Left renal pelvis (tissue), 4 donors: Measurements from ENCODE around the gene TRAPPC3L. TPM values are rescaled to one million over a fixed set of nuclear protein-coding genes. Genes with fewer than 3 reads are reported as not detected.
"Not testable (repeated sequence)": the region's sequence is repeated elsewhere in the genome, so short reads cannot be mapped to it uniquely, and the experiment has no call there.

ENCODE experiments used
- DNase-seq, 4 donors: peaks; one replicate each; pipeline ENCODE4 v3.0.0-alpha.2; 2013; ENCODE audit warnings: low read depth in 4 of 4, low spot score in 3 of 4
- polyA plus RNA-seq, 4 donors: library from polyadenylated mRNA; unstranded; fragments of 120-200 nt; gene quantifications; one replicate each; pipeline ENCODE4 v1.2.1, GENCODE V29; 2013; ENCODE audit not compliant: insufficient read length in 4 of 4

Gene TRAPPC3L
- polyA plus RNA-seq, 4 donors = 0.14 to 0.60 (median 0.29) TPM

- DNase-seq = no peak
Measured at GRCh38 chr6:116515141-116515540, 30.3 kb downstream of the TRAPPC3L start.

DNA sequence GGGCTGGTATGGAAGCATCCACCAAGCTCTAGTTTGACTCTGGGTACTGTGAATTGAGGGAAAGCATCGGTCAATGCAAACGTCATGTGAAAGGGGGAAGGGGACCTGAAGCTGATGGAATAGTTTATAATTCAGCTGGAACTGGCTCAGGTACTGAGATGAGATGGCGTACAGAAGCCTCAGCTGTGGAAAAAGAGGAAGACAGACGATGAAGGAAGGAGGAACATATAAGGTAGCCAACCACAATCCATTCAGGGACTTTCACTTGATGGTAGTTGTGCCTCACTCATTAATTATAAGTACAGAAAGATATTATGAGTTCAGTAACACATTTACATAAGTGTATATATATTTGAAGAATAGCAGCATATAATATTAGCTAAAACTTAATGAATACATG is 31.4 kb downstream of the TRAPPC3L start:
- no peak for DNase-seq

GRCh38 chr6:116513224-116513875 is 32.1 kb downstream of the TRAPPC3L start:
- no peak for DNase-seq

GRCh38 chr6:116512734-116513133 is 32.8 kb downstream of the TRAPPC3L start:
- no peak for DNase-seq

DNA sequence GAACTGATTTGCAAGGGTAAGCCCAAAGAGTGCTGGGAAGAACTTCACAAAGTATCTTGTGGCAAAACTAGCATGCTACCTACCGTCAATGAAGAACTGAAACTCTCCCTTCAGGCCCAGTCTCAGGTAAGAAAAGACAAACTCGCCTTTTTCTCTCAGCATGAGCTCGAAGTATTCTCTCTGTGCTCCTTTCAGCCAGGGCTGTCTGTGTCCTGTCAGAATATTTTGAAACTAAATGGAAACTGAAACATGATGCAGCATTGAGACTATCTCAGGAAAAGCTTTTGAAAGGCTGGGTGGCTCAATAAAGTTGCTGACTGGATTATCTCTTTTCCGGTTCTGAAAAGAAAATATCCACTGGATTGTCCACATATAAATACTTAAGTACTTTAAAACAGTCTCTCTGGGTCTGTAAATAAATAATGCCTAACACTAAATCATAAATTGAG is 33.3 kb downstream of the TRAPPC3L start:
- no peak for DNase-seq

GRCh38 chr6:116511424-116512110 is 33.9 kb downstream of the TRAPPC3L start, which contains the start of gene CALHM5:
Gene CALHM5, plus strand, starts transcription at chr6:116511639. Its CDS starts 58 bp downstream, at chr6:116511697.
- no peak for DNase-seq

DNA sequence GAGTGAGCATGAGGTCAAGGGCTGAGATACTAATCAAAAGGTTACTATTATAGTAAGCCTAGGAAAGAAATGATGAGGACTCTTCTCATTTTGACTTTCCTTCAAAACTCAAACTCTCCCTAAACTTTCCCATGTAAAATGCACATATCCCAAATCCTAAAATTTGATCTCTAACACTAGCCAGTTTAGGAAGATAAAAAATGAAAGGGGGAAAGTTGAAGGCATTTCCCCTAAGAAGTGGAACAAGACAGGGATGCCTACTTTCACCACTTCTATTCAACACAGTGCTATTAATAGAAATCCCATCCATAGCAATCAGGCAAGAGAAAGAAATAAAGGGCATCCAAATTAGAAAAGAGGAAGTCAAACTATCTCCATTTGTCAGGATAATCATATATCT is 37.0 kb downstream of the TRAPPC3L start:
- no peak for DNase-seq

DNA sequence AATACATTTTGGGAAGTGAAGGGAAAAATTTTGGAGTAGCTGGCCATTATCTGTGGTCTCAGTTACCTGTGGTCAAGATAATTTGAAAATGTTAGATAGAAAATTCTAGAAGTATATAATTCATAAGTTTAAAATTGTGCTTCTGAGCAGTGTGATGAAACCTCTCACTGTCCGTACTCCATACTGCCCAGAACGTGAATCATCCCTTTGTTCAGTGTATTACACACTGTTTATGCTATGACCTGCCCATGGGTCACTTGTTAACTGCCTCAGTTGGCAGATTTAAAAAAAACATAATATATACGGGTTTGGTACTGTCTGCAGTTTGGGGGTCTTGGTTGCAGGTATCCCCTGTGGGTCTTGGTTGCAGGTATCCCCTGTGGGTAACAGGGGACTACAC is 38.2 kb downstream of the TRAPPC3L start:
- DNase-seq = no peak

DNA sequence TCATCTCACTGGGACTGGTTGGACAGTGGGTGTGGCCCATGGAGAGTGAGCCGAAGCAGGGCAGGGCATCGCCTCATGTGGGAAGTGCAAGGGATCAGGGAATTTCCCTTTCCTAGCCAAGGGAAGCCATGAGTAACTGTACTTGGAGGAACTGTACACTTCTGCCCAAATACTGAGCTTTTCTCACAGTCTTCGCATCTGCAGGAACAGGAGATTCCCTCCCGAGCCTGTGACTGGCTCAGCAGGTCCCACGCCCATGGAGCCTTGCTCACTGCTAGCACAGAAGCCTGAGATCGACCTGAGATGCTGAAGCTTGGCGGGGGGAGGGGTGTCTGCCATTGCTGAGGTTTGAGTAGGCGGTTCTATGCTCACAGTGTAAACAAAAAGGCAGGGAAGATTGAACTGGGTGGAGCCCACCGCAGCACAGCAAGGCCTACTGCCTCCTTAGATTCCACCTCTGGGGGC is 44.5 kb downstream of the TRAPPC3L start:
- DNase-seq = no peak

DNA sequence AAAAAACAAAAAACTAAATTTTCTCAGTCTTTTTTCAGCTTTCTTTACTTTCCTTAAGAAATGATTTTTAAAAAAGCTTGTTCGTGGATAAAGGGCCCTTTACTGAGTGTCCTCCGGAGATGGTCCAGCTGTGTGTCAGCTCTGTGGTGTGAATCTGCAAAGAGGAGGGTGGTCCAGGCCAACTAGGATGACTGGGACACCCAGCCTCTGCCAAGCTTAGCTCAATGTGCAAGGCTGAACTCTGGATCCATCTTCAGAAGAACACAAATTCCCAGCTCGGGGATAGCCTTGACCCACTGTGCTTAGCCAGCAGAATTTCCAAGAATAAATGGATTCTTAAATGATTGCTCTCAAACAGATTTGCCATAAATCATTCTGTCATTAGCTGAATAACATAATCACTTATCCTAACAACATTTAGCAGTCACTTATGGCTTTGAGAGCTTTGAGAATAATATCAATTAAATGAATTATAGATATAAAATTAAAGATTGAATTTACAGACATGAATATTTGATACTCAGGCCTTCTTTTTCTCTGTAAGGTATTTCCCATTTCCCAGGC is 48.3 kb downstream of the TRAPPC3L start:
- no peak for DNase-seq

GRCh38 chr6:116495161-116495560 is 50.3 kb downstream of the TRAPPC3L start:
- DNase-seq = not testable (repeated sequence)

- DNase-seq = no peak
Measured at GRCh38 chr6:116492331-116493067, 53.0 kb downstream of the TRAPPC3L start.

DNA sequence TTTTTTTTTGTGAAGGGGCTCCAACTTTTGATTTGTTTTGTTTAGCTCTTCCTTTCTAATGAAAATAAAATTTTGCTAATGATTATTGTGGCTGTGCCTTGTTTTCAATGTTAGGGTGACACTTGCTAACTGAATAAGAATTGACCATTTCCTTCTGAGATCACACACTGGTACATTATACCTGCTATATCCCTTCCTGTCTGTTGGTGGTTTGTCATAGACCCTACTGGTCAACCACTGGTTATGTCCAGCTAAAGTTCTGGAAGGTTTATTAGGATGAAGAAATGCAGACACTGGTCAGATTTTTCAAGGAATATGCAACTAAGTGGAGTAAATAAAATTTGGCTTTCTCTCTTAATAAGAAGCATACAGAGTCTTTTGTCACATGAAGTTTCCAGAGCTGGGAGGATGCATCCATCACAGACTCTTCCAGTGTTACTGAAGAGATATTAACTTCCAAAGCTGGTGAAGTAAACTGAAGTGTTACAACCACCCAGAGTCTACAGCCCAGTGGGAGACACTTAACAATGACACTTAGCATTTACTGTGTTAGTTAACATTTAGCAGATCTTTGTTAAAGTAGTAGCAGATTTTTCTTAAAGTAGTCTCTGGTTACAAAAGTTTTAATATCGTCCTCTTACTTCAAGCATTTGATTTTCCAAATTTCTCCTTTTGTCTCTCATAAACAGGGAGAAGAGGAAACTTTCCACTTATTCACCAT is 53.7 kb downstream of the TRAPPC3L start:
- no peak for DNase-seq

DNA sequence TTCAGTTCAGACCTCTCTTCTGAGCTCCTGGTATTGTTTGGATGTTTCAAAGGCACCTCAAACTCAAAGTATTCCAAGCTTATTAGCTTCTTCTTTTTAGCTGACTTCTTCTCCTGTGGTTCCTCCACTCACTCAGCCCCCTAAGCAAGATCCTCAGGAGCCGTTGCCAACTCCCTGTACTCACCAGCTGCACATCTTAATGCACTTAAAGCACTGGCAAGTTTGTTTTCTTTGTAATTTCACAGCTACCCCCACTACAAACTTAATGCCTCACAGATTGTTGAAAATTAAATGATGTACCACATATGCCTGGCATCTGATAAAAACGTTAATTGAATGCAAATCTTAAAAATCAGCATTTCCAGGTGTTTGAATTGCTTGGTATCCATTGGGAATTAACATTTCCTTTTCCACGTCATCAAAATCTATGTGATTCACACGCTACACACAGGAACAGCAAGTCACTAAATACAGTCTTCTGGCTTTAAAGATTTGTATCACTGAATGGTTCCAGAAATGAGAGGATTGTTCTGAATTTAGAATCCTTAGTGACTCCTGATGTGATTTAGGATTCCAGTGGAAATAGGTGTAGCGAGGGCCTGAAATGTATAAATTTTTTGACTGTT is 59.8 kb downstream of the TRAPPC3L start:
- no peak for DNase-seq

GRCh38 chr6:116483616-116484015 is 61.9 kb downstream of the TRAPPC3L start:
- DNase-seq = no peak

DNA sequence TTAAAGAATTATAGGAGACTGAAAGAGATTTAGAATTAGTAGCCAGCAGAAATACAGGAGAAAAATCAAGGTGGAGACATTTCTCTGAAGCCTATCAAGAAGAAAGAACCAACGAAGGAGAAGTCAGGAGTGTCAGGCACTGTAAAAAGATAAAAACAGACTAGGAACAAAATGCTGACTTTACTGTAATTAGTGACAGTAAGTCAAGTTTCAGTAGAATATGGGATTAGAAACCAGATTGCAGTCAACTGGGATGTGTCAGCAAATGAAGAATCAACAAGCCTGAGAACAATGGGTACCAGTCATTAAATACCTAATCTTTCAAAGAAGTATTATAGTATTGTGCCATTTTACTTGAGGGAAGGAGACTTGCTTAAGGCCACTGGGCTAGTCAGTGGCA is 62.7 kb downstream of the TRAPPC3L start:
- DNase-seq = no peak

DNA sequence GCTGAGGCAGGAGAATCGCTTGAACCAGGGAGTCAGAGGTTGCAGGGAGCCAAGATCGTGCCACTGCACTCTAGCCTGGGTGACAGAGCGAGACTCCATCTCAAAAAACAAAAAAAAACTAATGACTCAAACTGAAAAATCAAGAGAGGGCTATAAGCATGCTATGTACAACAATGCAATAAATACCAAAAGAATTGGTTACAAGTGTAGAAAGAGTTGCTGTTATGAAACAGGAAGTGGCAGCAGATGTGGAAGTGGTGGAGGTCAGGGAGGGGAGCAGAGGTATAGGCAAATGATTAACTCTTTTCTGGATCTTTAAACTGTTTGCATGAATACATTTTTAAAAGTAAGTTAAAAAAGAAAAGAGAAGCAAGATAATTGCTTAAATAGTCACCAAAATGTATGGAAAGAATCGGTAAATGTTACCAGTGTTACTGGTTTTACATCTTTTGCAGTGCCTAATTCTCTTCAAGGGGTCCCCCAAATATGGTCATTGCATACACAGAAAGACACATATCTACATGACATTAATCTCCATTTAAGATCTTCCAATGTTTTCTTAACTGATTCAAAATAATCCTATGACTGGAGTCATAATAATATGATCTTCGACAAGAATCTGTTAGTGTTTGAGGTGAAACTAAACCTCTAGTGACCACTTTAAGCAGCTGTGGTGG is 69.3 kb downstream of the TRAPPC3L start:
- no peak for DNase-seq

GRCh38 chr6:116475141-116475540 is 70.3 kb downstream of the TRAPPC3L start:
- no peak for DNase-seq

- no peak for DNase-seq
Measured at GRCh38 chr6:116472706-116473105, 72.8 kb downstream of the TRAPPC3L start.
